ENCODE data around the gene FGFRL1. TPM values are rescaled to one million over a fixed set of nuclear protein-coding genes. Genes with fewer than 3 reads are reported as not detected.
"Not testable (repeated sequence)": the region's sequence is repeated elsewhere in the genome, so short reads cannot be mapped to it uniquely, and the experiment has no call there.

The FGFRL1 gene
- total and polyA plus RNA-seq, 2 experiments from 2014 or later = 22.9 to 40.7 TPM

GRCh38 chr4:1043651-1044468 lies 32.4 kb downstream of the FGFRL1 start:
- no peaks in the 10 kb centered on the region for H3K9me3 ChIP-seq (ENCODE audit: low read depth)
- peaks cover 36% of the 10 kb centered on the region for H3K27me3 ChIP-seq
- TF ChIP-seq, protein P1, sequence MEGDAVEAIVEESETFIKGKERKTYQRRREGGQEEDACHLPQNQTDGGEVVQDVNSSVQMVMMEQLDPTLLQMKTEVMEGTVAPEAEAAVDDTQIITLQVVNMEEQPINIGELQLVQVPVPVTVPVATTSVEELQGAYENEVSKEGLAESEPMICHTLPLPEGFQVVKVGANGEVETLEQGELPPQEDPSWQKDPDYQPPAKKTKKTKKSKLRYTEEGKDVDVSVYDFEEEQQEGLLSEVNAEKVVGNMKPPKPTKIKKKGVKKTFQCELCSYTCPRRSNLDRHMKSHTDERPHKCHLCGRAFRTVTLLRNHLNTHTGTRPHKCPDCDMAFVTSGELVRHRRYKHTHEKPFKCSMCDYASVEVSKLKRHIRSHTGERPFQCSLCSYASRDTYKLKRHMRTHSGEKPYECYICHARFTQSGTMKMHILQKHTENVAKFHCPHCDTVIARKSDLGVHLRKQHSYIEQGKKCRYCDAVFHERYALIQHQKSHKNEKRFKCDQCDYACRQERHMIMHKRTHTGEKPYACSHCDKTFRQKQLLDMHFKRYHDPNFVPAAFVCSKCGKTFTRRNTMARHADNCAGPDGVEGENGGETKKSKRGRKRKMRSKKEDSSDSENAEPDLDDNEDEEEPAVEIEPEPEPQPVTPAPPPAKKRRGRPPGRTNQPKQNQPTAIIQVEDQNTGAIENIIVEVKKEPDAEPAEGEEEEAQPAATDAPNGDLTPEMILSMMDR (IDR thresholded peaks at IDR 0.05; ENCODE audit: low read depth, low read length) = no peak
- H3K4me3 ChIP-seq = no peak overlapping the region
- H3K4me1 ChIP-seq (ENCODE audit: low read depth) = no peaks in the 10 kb centered on the region
- no peaks in the 10 kb centered on the region for H3K36me3 ChIP-seq
- H3K27ac ChIP-seq = no peak overlapping the region
- peak in 1 of 2 donors; percentile 99 for DNase-seq (ENCODE audit: low read depth in 1 of 2, low spot score in 1 of 2)

GRCh38 chr4:1044469-1045192 lies 33.2 kb downstream of the FGFRL1 start:
- Histone ChIP-seq H3K27ac (no peak overlapping the region), H3K4me1 (ENCODE audit: low read depth) (no peaks in the 10 kb centered on the region), H3K36me3 (no peaks in the 10 kb centered on the region), H3K9me3 (ENCODE audit: low read depth) (no peaks in the 10 kb centered on the region), H3K27me3 (peaks cover 44% of the 10 kb centered on the region), H3K4me3 (no peak overlapping the region)
- no peak for DNase-seq (ENCODE audit: low read depth in 1 of 2, low spot score in 1 of 2)
- TF ChIP-seq, protein P1 (IDR thresholded peaks at IDR 0.05; ENCODE audit: low read depth, low read length) = no peak

- Histone ChIP-seq H3K36me3 (no peaks in the 10 kb centered on the region), H3K27ac (no peak overlapping the region), H3K27me3 (peaks cover 47% of the 10 kb centered on the region), H3K9me3 (ENCODE audit: low read depth) (no peaks in the 10 kb centered on the region), H3K4me3 (no peak overlapping the region), H3K4me1 (ENCODE audit: low read depth) (no peaks in the 10 kb centered on the region)
- DNase-seq (ENCODE audit: low read depth in 1 of 2, low spot score in 1 of 2) = no peak
- TF ChIP-seq, protein P1 (IDR thresholded peaks at IDR 0.05; ENCODE audit: low read depth, low read length) = no peak
Measured at GRCh38 chr4:1045193-1045594, 33.8 kb downstream of the FGFRL1 start.

- H3K9me3 ChIP-seq (ENCODE audit: low read depth) = no peaks in the 10 kb centered on the region
- H3K27ac ChIP-seq = no peak overlapping the region
- H3K36me3 ChIP-seq = no peaks in the 10 kb centered on the region
- no peak overlapping the region for H3K4me3 ChIP-seq
- no peaks in the 10 kb centered on the region for H3K4me1 ChIP-seq (ENCODE audit: low read depth)
- peaks cover 47% of the 10 kb centered on the region for H3K27me3 ChIP-seq
- TF ChIP-seq, protein P1 (IDR thresholded peaks at IDR 0.05; ENCODE audit: low read depth, low read length) = no peak
- no peak for DNase-seq (ENCODE audit: low read depth in 1 of 2, low spot score in 1 of 2)
Measured at GRCh38 chr4:1045595-1046201, 34.3 kb downstream of the FGFRL1 start.

- not testable (repeated sequence) for H3K4me1 ChIP-seq (ENCODE audit: low read depth); H3K27ac ChIP-seq; H3K4me3 ChIP-seq; H3K36me3 ChIP-seq; H3K9me3 ChIP-seq (ENCODE audit: low read depth)
- peak; percentile 72 to 77 for DNase-seq (ENCODE audit: low read depth in 1 of 2, low spot score in 1 of 2)
- H3K27me3 ChIP-seq = peaks cover 47% of the 10 kb centered on the region
Measured at GRCh38 chr4:1046581-1047011, 35.2 kb downstream of the FGFRL1 start.
